ENCODE data around the gene CST9.
"Not testable (repeated sequence)": the region's sequence is repeated elsewhere in the genome, so short reads cannot be mapped to it uniquely, and the experiment has no call there.

CST9 gene

DNA sequence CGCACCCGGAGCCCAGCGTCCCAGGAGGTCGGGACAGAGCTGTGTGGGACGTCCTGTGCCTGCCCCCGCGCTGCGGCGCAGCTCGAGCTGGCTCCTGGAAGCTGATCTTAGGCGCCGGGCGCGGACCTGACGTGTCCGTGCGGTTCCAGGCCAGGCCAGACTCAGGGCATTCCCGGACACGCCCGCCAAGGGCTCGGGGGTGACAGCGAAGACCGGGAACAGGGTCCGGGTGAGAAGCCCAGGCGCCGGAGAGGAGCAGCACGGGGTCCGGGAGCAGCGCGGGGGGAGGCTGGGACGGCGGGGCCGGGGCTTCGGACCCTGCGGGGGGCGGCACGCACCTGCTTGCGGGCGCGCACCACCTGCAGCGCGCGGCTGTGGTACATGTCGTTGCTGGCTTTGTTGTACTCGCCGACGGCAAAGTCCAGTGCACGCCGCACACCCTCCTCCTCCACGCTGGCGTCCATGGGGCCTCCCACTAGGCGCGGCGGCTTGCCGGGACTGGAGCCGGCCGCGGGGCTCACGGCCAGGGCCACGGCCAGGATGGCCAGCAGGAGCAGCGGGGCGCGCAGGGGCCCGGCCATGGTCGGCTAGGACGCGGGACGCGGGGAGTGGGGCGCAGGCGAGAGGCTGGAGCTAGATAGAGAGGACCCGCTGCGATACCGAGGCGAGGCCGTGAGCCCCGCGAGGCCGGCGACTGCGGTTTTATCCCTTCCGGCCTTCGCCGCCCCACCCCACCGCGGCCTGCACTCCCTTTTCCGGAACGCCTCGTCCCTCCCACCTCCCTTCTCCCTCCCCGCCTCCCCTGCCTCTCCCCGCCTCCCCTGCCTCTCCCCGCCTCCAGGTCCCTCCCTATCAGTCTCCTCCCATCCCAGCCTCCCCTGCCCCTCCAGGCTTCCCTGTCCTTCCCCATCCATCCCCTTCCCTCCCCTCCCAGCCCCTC, 31.8 kb upstream of the CST9 start, which contains the start of gene CST3:
Gene CST3, minus strand, starts transcription at position 674 of the 940 bp plus-strand sequence. Its CDS starts 93 bp downstream, at position 581.
- DNase-seq (ENCODE audit: low read depth, low spot score) = no peak

DNA sequence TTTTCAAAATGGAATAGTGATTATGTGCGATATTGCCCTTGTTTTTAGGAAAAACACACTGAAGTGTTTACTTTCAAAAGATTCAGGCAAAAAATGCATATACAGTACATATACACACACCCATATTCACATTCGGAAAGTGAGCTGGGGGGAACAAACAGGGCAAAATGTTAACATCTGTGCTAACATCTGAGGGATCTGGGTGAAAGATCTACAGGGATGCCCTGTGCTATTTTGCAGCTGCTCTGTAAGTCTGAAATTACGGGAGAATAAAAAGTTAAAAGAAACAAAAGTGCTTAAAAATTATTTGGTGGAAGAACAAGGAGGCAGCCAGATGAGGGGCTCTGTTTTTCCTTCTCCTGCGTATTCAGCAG, 31.2 kb upstream of the CST9 start:
- DNase-seq (ENCODE audit: low read depth, low spot score) = no peak

DNA sequence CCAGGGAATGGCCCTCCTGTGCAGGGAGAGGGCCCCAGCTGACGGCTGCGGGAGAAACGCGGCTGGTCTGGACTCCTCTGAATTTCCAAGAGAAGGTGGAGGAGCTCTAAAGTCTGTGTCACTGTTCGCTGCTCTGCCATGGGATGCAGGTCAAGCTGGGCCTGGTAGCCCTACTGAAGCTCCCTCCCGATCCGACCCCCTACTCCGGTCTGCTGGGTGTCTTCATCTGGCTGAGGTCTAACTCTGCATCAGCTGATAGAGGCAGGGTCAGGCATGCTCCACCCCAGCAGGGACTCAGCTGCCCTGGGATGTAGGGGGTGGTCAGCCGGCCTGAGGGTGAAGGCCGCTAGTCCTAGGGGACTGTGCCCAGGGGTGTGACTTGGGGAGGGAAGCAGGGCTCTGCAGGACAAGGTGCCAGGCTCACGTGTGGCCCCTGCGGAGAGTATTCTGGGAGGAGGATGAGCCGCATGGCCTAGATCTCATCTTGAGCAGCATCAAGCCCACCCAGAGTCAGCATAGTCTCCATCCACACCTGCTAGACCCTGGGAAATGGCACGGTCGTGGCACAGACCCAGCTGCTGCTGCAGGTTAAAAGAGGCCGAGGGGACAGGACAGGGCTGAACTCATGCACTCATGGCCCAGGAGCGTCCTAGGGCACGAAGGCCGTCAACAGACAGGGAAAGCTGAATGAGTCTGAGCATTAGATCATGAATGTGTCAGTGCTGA, 30.6 kb upstream of the CST9 start:
- no peak for DNase-seq (ENCODE audit: low read depth, low spot score)

DNA sequence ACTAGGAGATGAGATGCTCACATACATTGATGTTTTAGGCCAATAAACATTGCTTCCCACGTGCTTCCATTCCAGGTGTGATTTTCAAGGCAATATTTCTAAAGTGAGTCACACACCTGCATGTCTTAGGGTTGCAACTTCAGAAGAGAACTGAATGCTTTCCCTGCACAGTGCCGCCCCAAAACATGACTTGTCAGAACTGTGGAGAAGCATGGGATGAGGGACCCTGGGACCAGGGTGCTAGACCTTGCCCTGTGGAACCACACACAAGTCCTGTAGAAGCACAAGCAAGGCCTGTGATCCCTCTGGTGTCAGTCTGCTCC, 30.0 kb upstream of the CST9 start:
- not testable (repeated sequence) for DNase-seq (ENCODE audit: low read depth, low spot score)

DNA sequence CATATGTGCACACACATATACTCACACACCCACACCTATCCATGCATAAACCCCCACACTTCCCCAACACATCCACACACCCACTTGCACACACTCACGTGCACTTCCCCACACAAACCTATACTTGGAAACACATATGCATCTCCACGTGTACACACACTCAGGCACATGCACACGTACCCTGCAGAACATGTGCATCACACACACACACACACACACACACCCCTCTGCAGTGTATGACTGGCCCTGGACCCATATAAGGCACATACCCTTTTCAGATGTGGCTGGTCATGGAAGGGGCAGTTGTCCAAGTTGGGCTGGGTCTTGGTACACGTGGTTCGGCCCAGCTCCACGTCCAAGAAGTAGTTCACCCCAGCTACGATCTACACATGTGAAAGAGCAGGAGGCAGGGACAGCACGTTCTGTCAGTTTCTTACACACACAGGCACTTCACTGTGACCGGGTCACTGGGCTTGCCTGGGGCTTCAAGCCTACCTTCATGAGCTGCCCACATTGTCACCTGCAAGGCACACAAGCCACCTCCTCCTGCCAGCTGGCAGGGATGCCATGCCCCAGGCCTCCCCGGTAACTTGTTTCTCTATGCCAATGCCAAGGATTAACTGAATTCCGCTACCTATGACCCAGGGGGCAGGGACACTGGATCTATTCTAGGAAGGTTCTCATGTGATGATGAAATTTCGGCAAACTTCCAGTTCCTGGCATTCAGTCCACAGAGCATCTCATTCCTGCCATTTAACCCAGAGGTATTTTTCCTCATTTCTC, 29.5 kb upstream of the CST9 start:
- DNase-seq (ENCODE audit: low read depth, low spot score) = no peak

DNA sequence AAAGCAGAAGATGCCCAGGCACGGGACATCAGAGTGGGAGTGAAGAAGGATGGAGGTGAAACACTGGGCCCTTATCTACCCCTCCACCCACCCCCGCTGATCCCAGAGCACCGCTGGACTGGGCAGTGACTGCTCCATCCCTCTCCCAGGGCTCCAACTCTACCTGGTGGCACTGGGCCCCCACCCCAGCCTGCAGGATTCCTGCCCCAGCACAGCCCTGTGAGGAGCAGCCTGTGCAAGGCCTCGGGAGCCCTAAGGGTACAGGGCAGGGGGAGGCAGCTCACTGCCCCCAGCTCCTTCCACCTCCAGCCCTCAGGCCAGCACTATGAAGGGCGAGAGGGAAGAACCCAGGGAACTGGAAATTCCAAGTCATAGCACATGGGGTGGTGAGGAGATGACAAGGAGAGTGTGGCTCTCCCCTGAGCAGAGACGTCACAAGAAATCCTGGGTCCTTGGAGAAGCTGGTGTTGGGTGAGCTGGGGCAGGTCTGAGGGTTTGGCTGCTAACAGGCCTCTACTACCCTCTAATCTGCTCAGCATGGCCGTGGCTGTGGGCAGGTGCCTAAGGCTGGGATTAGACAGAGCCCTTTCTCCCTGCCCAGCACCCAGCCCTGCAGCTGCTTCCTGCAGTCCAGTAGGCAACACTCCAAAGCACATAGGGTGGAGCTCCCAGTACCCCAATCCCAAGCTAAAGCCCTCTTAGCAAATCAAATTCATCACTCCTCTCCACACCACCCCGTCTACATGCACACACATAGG, 28.5 kb upstream of the CST9 start:
- DNase-seq (ENCODE audit: low read depth, low spot score) = no peak

DNA sequence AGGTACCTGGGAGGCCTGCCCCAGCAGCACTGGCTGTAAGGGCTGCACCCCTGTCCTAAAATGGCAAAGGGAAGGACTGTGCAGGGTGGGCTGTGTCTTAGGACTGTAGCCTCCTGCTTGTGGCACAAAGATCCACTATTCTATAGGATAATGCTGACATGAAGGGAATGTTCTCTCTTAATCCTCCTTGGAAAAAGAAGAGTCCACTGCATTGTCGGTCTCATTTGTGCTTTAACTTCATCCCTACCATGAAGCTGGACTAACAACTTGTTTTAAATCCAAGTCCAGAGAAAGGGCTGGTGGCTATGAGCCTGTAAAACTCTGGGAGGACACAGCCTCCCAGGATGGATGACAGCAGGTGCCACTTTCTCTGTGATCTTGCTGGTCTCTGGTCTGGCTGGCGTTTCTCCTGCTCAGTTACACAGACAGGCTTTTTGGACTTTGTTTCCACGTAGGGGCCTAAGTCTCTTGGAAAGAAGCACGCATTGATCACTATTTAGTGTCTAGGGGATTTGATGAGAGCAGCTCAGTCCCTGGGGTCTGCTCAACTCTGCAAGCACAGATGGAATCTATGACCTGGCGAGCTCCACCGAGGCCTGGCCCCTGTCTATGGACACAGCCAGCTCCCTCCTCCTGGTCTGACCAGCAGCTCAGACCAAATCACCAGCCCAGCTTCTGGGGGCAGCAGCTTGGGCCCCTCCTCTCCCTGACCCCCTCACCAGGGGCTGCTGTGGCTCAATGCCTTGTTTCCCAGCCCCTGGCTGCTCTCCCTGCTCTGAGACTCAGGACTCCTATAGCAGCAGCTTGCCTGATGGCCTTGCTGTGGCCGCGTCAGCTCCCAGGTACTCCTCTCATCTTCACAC, 27.2 kb upstream of the CST9 start:
- DNase-seq (ENCODE audit: low read depth, low spot score) = no peak

DNA sequence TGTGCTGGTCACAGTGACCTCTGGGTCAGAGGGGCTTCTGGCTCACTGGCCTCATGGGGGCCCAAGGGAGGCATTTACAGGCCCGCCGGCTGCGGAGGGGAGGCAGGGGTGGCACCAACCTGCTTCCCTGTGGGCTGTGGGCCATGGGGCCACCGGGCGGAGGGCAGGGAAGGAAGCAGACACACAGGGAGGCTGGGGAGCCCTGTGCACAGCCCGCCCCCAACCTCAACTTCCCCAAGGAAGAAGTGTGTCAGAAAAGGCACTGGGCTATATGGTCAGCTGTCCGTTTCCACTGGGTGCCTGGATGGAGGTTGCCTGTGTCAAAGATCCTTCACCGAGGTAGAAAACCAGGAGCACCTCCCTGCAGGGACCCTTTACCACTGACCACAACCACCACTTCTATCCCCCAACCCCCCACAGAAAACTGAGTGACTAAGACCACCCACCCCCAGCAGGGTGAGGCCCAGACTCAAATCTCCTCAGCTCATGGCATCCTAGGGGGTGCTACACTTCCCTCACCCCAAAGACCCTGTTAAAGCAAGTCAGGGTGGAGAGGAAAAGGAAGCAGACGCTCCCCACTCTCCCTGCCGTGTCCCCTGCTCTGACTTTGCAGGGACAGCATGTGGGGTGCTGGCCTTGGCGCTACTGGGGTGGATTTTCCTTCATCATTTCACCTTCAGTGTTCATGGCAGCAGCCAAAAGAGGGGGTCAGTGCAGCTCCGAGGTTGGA, 26.4 kb upstream of the CST9 start:
- no peak for DNase-seq (ENCODE audit: low read depth, low spot score)

DNA sequence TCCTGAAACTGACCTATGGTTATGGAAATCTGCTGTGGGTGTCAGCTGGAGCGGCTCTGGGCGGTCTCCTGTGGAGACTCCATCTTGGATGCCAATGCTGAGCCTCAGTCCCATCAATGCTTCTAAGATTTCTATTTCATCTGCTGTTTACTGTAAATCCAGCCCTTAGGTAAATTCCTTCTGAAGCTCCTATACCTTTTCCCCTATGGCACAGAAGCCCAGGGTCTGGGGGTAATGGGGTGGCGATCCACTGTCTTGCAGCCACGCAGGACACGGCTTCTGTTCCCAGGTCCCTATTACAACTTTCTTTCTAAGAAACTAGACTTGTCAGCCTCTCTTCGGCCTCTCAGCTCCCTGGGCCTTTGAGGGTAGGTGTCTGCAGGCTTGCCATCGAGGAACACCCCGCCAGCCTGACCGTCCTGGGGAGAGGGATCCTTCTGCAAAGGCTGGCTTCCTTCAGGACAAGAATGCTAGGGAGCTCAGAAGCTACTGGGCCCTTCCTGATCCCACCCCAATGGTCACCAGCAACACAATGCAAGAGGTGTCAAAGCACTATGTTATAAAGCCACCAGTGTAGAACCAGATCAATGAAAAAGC, 25.6 kb upstream of the CST9 start:
- no peak for DNase-seq (ENCODE audit: low read depth, low spot score)

DNA sequence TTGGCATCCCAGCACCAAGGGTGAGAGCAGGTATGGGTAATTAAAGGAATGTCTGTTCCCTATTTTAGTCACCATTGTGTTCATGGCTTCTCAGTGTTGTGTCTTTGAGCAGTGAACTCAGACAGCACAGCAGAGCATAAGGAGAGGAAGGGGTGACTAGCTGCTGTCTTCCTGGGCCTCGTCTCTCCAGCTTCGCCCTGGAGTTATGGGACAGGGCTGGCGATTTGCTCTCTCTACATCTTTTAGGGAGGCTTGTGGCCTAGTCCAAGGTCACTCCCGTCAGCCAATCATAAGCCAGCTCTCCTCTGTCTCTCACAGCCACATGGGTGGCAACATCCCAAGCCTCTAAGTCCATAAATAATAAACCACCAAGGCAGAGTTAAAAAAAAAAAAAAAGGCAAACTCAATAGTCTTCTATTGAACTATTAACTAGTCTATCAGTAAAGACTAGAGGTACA, 24.7 kb upstream of the CST9 start:
- DNase-seq (ENCODE audit: low read depth, low spot score) = no peak

DNA sequence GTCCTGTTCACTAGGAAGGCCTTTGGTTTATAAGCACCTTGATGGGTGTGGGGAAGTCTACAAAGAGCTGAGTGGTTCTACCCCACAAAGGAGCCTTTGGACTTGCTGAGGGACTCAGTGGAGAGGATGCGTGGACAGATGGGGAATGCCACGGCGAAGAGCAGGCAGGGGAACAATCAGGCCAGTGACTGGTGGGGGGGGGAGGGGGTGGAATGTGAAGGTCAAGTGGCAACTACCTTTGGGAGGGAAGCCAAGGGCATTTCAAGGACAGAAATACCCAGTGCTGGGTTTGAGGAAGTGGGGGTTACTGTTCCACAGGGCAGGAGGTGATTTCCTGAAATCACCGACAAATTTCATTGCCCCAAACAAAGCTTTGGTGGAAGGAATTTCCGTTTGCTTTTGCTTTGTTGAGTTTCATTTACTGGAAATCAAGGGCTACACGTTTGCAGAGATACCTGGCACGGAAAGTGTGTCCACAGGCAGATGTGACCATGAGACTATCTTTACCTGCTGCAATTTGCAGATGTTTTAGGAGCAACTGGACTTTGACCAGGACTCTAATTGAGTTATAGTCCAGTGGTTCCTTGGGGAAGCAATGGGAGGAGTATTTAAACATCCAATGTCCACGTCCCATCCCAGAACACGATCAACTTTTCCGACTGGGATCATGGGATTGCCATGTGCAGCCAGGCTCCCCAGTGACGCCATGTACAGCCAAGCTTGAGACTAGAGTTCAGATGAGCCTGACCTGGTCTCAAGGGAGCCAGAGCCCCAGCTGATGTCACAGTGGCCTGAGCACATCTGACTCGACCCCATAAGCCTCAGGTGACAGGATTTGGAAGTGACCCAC, 24.1 kb upstream of the CST9 start:
- DNase-seq (ENCODE audit: low read depth, low spot score) = no peak

DNA sequence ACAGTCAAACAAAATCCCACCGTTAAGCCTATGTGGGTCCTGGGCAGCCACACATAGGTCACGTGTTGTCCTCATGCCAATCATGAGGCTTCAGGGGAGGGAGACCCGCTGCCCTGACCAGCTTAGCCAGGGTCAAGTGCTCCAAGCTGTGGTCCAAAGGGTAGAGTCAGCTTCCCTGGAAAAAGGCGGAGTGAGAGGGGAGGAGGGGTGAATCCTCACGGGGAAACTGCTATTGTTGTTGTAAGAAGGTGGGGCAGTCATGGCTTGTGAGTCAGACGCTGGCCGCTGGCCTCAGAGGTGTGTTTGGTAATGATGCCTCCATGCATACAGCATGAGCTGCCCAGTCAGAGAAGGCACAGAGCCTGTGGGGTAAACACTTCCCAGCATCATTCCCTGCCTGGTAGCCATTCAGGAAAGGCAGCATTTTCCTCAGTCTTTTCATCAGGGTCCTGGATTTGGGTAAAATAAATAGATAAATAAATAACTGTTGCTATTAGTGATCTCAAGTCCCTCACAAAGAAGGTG, 23.4 kb upstream of the CST9 start:
- DNase-seq (ENCODE audit: low read depth, low spot score) = no peak

DNA sequence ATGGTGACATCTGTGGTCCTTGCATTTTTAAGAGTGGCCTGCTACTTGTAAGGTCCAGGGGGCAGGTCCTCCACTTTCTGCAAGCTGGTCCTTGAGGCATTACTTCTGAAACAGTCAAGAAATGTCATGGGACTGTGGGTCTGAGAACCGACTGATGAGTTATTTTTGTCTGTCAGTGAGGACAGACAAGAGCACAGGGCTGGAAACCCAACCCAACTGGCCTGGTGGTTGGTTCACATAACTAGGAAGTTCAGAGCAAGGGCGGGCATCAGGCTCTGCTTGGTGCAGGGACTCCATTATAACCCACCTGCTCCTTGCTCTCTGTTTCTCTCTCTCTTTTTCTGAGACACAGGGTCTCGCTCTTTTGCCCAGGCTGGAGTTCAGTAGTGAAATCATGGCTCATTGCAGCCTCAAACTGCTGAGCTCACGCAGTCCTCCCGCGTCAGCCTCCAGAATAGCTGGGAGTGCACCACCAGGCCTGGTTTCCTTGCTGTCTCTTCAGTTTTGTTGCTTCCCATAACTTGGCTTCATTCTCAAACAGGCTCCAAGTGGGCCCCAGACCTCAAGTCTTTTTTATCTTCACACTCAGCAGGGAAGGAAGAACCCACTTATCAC, 22.8 kb upstream of the CST9 start:
- no peak for DNase-seq (ENCODE audit: low read depth, low spot score)

DNA sequence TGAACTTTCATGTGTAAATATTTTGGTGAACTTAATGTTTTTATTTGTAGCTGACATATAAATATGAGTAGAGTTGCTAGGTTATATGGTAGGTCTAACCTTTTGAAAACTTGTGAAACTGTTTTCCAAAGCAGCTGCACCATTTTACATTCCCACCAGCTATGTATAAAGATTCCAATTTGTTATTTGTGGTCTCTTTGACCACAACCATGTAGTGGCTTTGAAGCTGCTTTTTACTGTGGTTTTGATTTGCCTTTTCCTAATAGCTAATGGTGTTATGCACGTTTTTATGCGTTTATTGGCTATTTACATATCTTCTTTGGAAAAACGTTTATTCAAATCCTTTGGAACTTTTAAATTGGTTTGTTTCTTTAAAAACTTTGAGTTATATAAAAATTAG, 21.8 kb upstream of the CST9 start:
- no peak for DNase-seq (ENCODE audit: low read depth, low spot score)

DNA sequence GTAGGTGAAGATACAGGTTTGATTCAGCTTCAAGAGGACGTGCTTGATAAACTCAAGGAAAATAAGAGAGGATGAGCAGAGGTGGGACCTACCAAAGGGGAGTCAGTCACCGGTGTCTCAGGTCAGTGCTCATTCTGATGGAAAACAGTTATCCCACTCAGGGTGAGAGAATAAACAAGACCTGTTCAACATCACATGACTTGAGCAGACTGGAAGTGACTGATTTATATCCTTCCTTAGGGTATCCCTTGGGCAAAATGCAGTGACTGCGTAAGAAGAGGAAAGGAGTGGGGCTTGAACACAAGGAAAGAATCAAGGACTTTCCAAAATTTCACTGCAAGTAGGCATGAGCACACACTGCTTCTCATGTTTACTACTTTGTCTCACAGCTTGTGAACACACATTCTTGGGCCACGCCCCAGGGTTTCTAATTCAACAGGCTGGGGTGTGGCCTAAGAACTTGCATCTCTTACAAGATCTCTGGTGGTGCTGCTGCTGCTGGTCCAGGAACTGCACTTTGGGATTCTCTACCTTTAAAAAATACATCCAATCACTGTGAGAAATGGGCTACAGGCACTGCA, 20.4 kb upstream of the CST9 start:
- DNase-seq (ENCODE audit: low read depth, low spot score) = no peak

DNA sequence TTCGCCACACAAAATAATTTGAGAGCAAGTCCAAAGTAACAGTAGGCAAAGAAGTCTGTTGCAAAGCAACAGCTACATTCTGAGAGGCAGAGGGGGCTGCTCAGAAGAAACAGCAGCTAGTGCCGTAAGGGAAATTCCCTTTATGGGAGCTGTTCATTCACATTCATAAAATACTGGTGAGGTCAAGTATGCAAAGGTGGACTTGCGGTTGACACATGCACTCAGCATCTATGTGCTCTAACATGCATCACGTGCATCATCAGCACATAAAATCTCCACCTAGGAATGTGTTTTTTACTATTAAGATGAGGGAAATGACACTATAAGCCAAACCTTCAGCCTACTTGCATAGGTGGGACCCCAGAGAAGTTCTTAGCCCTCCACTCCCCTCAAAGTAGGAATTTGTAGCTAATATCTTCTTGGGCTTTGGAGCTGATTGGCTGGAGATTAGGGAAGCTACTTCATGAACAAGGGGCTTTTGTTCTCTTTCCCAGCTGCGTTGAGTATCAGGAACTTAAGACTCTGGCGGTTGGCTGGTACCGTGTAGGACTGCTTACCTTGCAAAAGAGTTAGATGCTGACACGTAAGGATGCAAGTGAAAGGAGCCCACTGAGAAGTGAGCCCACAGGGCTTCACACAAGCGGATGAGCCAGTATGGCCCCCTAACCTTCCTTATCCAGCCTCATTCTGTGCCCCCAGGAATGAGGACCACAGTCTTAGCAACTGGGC, 19.7 kb upstream of the CST9 start:
- no peak for DNase-seq (ENCODE audit: low read depth, low spot score)

DNA sequence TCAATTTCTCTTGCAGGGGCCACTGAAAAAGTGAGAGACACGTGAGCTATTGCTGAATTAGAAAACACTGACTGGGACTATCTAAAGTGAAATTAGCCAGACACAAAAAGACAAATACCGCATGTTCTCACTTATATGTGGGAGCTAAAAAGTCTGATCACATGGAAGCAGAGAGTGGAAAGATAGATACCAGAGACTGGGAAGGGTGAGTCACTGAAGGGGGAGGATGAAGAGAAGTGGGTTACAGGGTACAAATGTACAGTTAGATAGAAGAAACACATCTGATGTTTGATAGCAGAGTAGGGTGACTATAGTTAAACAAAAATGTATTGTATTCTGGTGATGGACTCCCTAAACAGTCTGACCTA, 18.6 kb upstream of the CST9 start:
- no peak for DNase-seq (ENCODE audit: low read depth, low spot score)
